GM21447 (cell line): ENCODE results near the gene S1PR3.

ENCODE experiments used
- ATAC-seq: cut with Tn5 transposase; IDR thresholded peaks from one replicate; pipeline ENCODE4 v1.9.1; 2021; ENCODE audit not compliant: unreplicated experiment

Gene S1PR3

DNA sequence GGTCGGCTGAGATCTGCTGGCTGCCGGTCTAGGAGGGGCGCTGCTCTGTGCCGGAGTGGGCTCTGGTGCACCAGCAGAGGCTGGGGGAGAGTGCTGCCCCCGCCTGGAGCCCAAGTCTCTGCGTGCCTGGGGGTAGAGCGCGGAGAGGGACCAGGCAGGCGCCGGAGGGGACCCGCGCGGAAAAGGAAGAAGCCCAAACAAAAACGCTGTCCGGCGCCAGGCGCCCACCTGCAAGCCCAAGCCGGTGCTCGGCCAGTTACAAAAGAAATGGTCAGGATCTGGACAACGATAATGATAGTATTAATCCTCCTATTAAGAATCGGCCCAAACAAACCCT lies 571 bp upstream of the S1PR3 start:
- no peak for ATAC-seq

GRCh38 chr9:88992556-88992955 lies 1.3 kb downstream of the S1PR3 start:
- no peak for ATAC-seq

DNA sequence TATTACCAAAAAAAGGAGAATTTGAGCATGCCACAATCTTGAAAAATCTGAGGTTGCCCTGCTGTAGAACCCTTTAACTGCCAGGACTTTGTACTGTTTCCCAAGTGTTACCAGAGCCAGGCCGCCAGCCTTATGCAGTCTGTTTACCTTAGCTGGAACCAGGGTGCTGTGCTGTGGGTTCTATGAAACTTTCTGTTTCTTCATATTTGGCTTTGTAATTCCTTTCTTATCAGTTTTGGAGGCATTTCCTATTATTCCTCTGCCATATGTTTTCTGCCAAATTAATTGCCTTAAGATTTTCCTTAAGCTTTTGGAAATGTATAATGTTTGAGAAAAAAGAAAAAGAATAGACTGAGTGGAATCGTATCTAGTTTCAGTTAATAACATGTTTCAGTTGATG lies 2.1 kb downstream of the S1PR3 start:
- no peak for ATAC-seq

DNA sequence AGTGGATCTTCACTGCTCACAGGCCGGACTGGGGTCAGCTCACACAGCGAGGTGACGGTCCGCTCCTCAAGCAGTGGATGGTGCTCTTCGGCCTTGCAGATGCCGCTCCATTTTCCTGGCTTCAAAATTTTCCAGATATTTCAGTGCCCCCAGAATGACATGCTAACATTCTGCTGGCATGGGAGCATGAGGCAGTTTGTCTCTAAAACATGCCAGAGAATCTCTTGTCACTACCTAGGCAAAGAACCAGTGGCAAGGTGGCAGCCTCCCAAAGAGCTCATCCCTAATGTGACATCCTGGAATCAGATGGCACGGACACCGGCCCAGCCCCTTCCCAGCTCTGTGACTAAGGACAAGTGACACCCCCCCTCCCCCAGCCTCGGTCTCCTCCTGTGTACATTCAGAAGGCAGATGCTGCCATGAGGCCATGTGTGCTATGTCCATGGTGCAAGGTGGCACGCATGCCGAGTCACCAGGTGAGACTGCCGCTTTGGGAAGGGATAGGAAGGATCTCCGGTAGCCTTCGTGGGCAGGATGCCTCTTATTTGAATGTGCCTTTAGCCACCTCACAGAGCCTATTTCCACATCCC lies 2.7 kb downstream of the S1PR3 start:
- ATAC-seq = no peak

DNA sequence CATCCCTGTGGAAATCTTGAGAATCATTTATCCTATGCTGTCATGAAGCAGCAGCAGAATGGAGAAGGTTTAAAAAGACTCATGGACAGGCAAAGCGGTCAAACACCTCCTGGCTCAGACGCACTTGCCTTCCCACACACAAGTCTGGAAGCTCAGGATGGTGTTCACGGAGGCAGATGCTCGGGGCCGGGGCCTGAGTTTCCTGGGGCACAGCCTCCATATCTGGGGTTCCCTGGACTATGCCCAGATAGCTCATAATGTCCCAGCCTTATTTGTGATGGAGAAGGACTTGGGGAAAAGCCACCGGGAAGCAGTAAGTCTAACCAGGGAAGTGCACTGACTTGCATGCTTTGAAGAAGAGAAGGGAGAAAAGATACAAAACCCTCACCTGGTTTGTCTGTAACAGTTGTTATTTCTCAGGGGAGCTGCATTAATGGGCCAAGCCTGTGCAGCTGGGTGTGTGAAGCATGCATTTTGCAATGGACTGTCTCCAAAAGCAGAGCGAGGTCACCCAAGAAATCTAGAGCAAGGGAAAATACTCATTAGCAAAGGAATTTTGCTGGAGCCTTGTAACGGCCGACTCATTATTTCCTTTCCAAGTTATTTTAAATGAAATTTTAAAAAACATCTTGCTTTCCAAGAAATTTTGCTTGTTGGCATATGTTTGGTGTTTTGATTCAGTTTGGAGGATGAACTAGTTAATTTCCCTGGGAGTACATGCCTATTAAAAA lies 3.4 kb downstream of the S1PR3 start:
- no peak for ATAC-seq

- no peak for ATAC-seq
These were observed 3.9 kb downstream of the S1PR3 start for GRCh38 chr9:88995200-88995577.

GRCh38 chr9:88995627-88996026 lies 4.4 kb downstream of the S1PR3 start:
- no peak for ATAC-seq

- no peak for ATAC-seq
These were observed 5.0 kb downstream of the S1PR3 start for GRCh38 chr9:88996046-88996920.

DNA sequence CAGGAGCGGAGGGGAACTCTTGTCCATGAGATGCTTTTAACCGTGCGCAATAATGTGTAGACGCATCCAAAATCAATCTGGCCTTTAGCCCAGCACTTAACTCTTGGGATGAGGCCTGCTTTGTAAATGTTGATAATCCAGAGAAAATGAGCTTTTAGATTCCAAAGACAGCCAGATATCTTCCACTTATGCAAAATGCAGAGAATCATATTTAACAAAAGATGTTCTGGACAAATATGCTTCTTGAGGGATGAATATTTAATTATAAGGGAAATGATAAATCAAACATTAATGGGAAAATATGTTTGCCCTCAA lies 5.6 kb downstream of the S1PR3 start:
- ATAC-seq = no peak

- no peak for ATAC-seq
These were observed 6.4 kb downstream of the S1PR3 start for GRCh38 chr9:88997646-88998045.

GRCh38 chr9:88998503-88998902 lies 7.2 kb downstream of the S1PR3 start:
- no peak for ATAC-seq

DNA sequence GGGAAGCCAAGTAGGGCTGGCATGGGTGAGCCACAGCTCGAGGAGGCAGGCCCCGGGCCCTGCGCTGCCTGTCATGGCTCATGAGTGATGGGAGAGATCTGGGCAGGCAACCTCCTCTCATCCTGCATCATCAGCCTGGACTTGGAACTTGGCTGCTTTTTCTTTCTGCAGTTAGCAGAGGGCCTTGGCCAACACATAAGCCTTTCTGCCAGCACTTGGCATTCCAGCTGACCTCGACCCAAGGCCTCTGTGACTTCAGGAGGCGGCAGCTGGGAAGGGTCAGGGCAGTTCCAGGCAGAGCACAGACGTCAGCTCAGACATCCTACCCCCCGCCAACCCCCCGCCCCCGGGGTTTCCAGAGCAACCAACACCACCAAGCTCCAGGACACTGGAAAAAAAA lies 7.6 kb downstream of the S1PR3 start:
- ATAC-seq = no peak

DNA sequence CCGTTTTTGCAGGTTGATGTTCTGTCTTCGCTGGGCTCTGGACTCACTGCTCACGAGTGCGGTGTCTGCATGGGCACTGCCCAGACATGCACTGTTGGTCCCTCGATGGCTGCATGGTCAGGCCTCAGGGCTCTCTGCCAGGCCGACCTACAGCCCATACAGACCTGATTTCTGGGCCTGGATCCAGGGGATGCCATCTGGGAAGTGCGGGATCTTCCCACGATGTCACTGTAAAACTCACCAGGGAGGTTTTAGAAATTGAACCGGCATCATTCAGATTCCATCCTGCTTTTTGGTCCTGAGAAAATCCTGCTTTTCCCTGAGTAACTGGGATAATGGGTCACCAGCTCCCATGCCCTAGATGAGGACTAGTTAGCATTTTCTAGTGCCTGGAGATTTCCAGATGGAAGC lies 9.1 kb downstream of the S1PR3 start:
- ATAC-seq = no peak

GRCh38 chr9:89000973-89001916 lies 10.0 kb downstream of the S1PR3 start:
- no peak for ATAC-seq

DNA sequence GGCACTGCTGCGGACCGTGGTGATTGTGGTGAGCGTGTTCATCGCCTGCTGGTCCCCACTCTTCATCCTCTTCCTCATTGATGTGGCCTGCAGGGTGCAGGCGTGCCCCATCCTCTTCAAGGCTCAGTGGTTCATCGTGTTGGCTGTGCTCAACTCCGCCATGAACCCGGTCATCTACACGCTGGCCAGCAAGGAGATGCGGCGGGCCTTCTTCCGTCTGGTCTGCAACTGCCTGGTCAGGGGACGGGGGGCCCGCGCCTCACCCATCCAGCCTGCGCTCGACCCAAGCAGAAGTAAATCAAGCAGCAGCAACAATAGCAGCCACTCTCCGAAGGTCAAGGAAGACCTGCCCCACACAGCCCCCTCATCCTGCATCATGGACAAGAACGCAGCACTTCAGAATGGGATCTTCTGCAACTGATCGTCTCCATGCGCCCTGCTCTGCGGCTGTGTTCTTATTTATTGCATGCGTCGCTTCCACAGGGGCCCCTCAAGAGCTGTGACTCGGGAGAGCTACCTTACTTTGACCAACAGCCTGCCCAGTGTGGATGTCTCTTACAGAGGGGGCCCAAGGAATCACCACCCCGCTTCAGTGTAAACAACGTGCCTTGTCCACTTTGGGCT lies 10.8 kb downstream of the S1PR3 start:
- no peak for ATAC-seq

- ATAC-seq = no peak
These were observed 11.7 kb downstream of the S1PR3 start for GRCh38 chr9:89002987-89003386.

DNA sequence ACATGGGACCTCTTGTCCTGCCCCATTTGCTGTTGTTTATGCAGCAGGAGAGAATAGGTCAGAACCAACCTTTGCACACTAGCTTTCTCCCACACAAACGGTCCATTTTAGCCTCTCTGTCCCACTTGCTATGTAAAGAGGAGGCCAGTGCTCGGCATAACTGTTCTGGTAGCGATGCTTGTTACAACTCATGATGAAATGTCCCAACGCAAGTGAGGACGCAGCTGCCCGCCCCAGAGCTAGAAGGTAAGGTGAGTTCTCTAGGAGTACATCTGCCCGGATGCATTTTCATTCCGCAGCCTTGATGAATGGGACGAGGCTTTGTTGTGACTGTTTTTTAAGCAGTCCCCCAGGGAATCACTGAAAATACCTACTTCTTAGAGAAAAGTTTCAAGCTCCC lies 14.1 kb downstream of the S1PR3 start:
- no peak for ATAC-seq

DNA sequence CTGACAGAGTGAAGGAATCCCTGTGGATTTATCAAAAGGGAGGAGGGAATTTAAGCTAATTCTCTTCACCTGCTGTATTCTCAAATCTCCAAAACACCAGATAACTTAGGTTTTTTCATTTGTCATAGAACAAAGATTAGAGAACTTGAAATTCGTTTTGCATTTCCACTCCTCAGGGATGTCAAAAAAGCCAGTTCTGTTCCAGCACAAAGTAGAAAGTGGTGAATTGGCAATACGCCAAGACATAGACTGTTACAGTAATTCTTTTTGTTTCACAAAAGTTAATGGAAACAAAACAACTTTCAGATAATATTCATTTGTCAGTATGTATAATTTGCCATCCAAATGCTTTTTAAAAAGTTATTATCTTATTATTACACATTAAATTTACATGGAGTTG lies 15.0 kb downstream of the S1PR3 start:
- ATAC-seq = no peak

GRCh38 chr9:89006996-89007967 lies 16.0 kb downstream of the S1PR3 start:
- no peak for ATAC-seq
